GM12878 (cell line): ENCODE data around the gene SH2D3A. TPM values are rescaled to one million over a fixed set of nuclear protein-coding genes. Genes with fewer than 3 reads are reported as not detected.
"Not testable (repeated sequence)": the region's sequence is repeated elsewhere in the genome, so short reads cannot be mapped to it uniquely, and the experiment has no call there.

Source experiments
- ATAC-seq: fragments of 200-7000 bp; cut with Tn5 transposase; 3 replicates; pipeline ENCODE4 v1.9.1; 2020; ENCODE audit warnings: mild to moderate bottlenecking, moderate library complexity
- BruUV-seq: library from RNA; stranded (reverse); fragments of 400-500 nt; replicated peaks from 2 replicates; lab custom pipeline; 2021; lab: Mats Ljungman, UMichigan
- CTCF ChIA-PET: fragments of 300-600 bp; sonication (Branson Sonifier 250); formaldehyde crosslinking; extraction: SDS; loops from one replicate; lab custom pipeline; 2021; ENCODE audit warnings: inconsistent platforms; lab: Yijun Ruan, JAX
- POLR2A ChIA-PET: fragments of 350-600 bp; formaldehyde crosslinking; extraction: SDS; loops from one replicate; lab custom pipeline; 2021; ENCODE audit warnings: inconsistent platforms; lab: Charles Lee
- RAD21 ChIA-PET: fragments of 300-600 bp; sonication (Branson Sonifier 250); formaldehyde crosslinking; loops from one replicate; lab custom pipeline; 2023; ENCODE audit warnings: antibody characterized with exemption; ENCODE audit not compliant: unreplicated experiment; lab: Charles Lee
- SMC1A ChIA-PET: fragments of 300-600 bp; sonication (Branson Sonifier 250); formaldehyde crosslinking; loops from one replicate; lab custom pipeline; 2023; ENCODE audit not compliant: unreplicated experiment, uncharacterized antibody; lab: Charles Lee
- DNase-seq: peaks from one replicate; pipeline ENCODE4 v3.0.0-alpha.2; 2011; ENCODE audit warnings: low read depth, low spot score
- FAIRE-seq: peaks from 3 replicates; lab custom pipeline; 2011; peaks lifted over from hg19 to GRCh38; lab: Jason Lieb, UNC
- H2AFZ ChIP-seq: 2 replicates; pipeline ENCODE4 v1.6.0; 2011; ENCODE audit warnings: low read depth, low read length, control low read depth; ENCODE audit not compliant: control insufficient read depth
- H3K27ac ChIP-seq: 2 replicates; pipeline ENCODE4 v1.5.1; 2011; ENCODE audit warnings: control low read depth; ENCODE audit not compliant: control insufficient read depth, insufficient read depth
- H3K27me3 ChIP-seq, 2 experiments: replicated peaks in 1 of 2; 2 replicates each; pipeline versions ENCODE4 v1.6.0 to v1.6.1; 2011; ENCODE audit warnings: low read length in 1 of 2; ENCODE audit not compliant: control insufficient read depth in 2 of 2, insufficient read depth in 2 of 2
- H3K36me3 ChIP-seq, 2 experiments: 2 replicates each; pipeline ENCODE4 v1.5.1; 2011; ENCODE audit warnings: low read length in 1 of 2; ENCODE audit not compliant: control insufficient read depth in 2 of 2, insufficient read depth in 2 of 2
- H3K4me1 ChIP-seq: 2 replicates; pipeline ENCODE4 v1.6.1; 2011; ENCODE audit warnings: mild to moderate bottlenecking, low read length, moderate library complexity, mixed read lengths; ENCODE audit not compliant: control insufficient read depth, insufficient read depth
- H3K4me2 ChIP-seq: 2 replicates; pipeline ENCODE4 v1.6.0; 2011; ENCODE audit warnings: control low read depth; ENCODE audit not compliant: control insufficient read depth, insufficient read depth
- H3K4me3 ChIP-seq: fragments of 200-600 bp; sonication (generic); 2 replicates; pipeline ENCODE4 v1.5.1; 2016
- H3K79me2 ChIP-seq: 2 replicates; pipeline ENCODE4 v1.6.0; 2011; ENCODE audit warnings: low read length; ENCODE audit not compliant: control insufficient read depth, insufficient read depth
- H3K9ac ChIP-seq: 2 replicates; pipeline ENCODE4 v1.8.0; 2011; ENCODE audit warnings: low read length, control low read depth, mixed read lengths; ENCODE audit not compliant: control insufficient read depth, insufficient read depth
- H3K9me3 ChIP-seq: replicated peaks from 3 replicates; pipeline ENCODE4 v1.5.1; 2011; ENCODE audit warnings: mild to moderate bottlenecking, low read length; ENCODE audit not compliant: control insufficient read depth, insufficient read depth
- H4K20me1 ChIP-seq: 2 replicates; pipeline ENCODE4 v1.6.0; 2011; ENCODE audit not compliant: control insufficient read depth, insufficient read depth
- BRCA1 ChIP-seq: IDR thresholded peaks from 2 replicates; pipeline ENCODE4 v1.6.1; 2011; ENCODE audit warnings: low read depth, low read length, improper control_type of control experiment
- DPF2 ChIP-seq: fragments of 450-650 bp; IDR thresholded peaks from 2 replicates; pipeline ENCODE4 v1.6.1; 2017; ENCODE audit warnings: mild to moderate bottlenecking
- KDM1A ChIP-seq: fragments of 200-600 bp; sonication (generic); IDR thresholded peaks from 2 replicates; pipeline ENCODE4 v1.6.1; 2016; ENCODE audit warnings: borderline replicate concordance
- NFYA ChIP-seq: IDR thresholded peaks from 2 replicates; pipeline ENCODE4 v1.6.1; 2011; ENCODE audit warnings: low read depth, mild to moderate bottlenecking, low read length, improper control_type of control experiment, borderline replicate concordance
- POU2F2 ChIP-seq: IDR thresholded peaks from 3 replicates; pipeline ENCODE4 v1.6.1; 2011; ENCODE audit warnings: low read depth, mild to moderate bottlenecking, low read length, borderline replicate concordance
- SIX5 ChIP-seq: IDR thresholded peaks from 2 replicates; pipeline ENCODE4 v1.6.1; 2011; ENCODE audit warnings: mild to moderate bottlenecking, low read depth, low read length, moderate library complexity; ENCODE audit not compliant: severe bottlenecking
- WRNIP1 ChIP-seq: IDR thresholded peaks from 2 replicates; pipeline ENCODE4 v1.6.1; 2011; ENCODE audit warnings: low read depth, low read length, improper control_type of control experiment, borderline replicate concordance
- WGBS: methylation state at CpG from one replicate; pipeline ENCODE4 v1.1.6; 2016; ENCODE audit warnings: low lambda C conversion rate; ENCODE audit not compliant: insufficient replicate concordance, insufficient coverage; ENCODE audit errors: missing lambda C conversion rate; 5-methylcytosine and 5-hydroxymethylcytosine counted together
- in situ Hi-C: fragments of 300-500 bp; cut with MboI; formaldehyde crosslinking; loops from 9 replicates; pipeline ENCODE4 v1.14.3; 2018; ENCODE audit warnings: mixed read lengths
- intact Hi-C: fragments of 100-400 bp; cut with micrococcal nuclease; formaldehyde crosslinking; loops from one replicate; pipeline ENCODE4 v1.14.2; 2022; ENCODE audit not compliant: unreplicated experiment
- polyA plus RNA-seq, 11 experiments: library from polyadenylated mRNA; depleted of rRNA in 4 of 11; unstranded in 6 of 11; stranded (reverse) in 5 of 11; fragments of >200 nt; fragmentation: Nextera tagmentation in 4 of 11; fragmentation: Illumina TruSeq in 1 of 11; extraction: Ambion mirVana in 4 of 11; extraction: Trizol in 1 of 11; gene quantifications; 1 replicate in 1 of 11; 2 replicates in 10 of 11; pipeline versions ENCODE4 v1.2.1 to v1.2.3, GENCODE V29; 2011 to 2016; ENCODE audit warnings: inconsistent platforms in 2 of 11, missing spikeins in 2 of 11, low read depth in 1 of 11
- total RNA-seq, 4 experiments: library from RNA; depleted of rRNA in 3 of 4; stranded (reverse); fragments of >200 nt in 3 of 4; fragmentation: Illumina TruSeq in 1 of 4; extraction: Trizol in 1 of 4; gene quantifications; 2 replicates each; pipeline versions ENCODE4 v1.2.1 to v1.2.3, GENCODE V29; 2013 to 2021
- TF ChIP-seq, protein P1 (sequence below): fragments of 450-650 bp; formaldehyde crosslinking; IDR thresholded peaks from 2 replicates; pipeline ENCODE4 v1.5.0; 2022; ENCODE audit warnings: mild to moderate bottlenecking, missing genetic modification characterization

The SH2D3A gene
- total and polyA plus RNA-seq, 10 of the 15 experiments (the other 5 are each of a cell fraction or from before 2014, with no cell fraction given) = 0.77 to 24.4 (median 9.5) TPM

DNA sequence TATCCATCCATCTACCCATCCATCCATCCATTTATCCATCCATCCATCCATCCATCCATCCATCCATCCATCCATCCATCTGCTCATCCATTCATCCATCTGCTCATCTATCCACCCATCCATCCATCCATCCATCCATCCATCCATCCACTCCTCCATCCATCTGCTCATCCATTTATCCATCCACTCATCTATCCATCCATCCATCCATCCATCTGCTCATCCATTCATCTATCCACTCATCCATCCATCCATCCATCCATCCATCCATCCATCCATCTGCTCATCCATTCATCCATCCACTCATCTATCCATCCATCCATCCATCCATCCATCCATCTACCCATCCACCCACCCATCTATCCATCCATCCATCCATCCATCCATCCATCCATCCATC lies 8.8 kb upstream of the SH2D3A start:
- H3K4me2 ChIP-seq, intact Hi-C loops, H4K20me1 ChIP-seq, H3K9ac ChIP-seq, H2AFZ ChIP-seq, BruUV-seq, ATAC-seq, CTCF ChIA-PET, DNase-seq, H3K9me3 ChIP-seq, RAD21 ChIA-PET, H3K36me3 ChIP-seq, in situ Hi-C loops, H3K4me3 ChIP-seq, H3K27ac ChIP-seq, H3K27me3 ChIP-seq, FAIRE-seq: not testable (repeated sequence)
- POLR2A ChIA-PET = interaction anchor here (1.6 kb wide), 1 partner anchor 259 kb away, joined by 4 read pairs; no protein-coding TSS in a partner anchor
- Histone ChIP-seq H3K4me1 (peaks cover 21% of the 10 kb centered on the region), H3K79me2 (peaks cover 69% of the 10 kb centered on the region)
- SMC1A ChIA-PET = interaction anchor here (4.4 to 5.0 kb wide), 2 partner anchors 24 to 27 kb away, joined by 28 to 36 read pairs; no protein-coding TSS in a partner anchor

DNA sequence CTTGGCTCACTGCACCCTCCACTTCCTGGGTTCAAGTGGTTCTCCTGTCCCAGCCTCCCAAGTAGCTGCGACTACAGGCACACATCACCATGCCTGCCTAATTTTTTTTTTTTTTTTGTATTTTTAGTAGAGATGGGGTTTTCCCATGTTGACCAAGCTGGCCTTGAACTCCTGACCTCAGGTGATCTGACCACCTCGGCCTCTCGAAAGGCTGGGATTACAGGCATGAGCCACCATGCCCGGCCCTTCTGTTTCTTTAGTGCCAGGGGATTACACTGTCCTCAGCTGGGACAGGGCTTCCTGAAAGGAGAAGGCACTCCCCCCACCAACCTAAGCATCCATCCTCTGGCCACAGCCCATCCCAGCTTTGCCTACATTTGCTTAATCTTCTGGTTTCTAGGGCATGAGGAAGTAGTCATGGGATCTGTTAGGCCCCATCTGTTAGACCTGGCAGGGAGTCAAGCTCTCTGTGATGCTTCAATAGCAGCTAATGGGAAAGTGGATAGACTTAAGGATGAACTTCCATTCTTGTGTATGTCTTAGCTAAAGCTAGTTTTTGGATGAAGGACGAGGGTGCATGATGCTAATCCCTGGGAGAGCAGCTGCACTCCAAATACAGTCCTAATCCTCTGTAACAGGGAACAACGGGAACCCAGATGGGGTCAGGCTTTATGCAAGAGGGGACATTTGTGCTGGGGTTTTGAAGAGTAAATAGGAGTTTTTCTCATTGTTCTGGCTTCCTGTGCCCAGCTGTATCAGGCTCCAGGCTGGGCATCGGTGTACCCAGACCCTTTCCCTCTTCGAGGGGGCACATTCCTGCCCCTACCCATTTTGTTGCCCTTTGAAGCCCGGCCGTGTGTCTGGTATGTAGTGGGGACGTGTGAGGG lies 7.8 kb upstream of the SH2D3A start:
- Histone ChIP-seq H3K4me1 (peaks cover 21% of the 10 kb centered on the region), H3K9ac (no peak overlapping the region; the same call in 1 of the 2 replicates), H3K27me3 (no peaks in the 10 kb centered on the region), H3K9me3 (no peaks in the 10 kb centered on the region; the same call in 2 of the 3 replicates), H3K4me3 (peak overlapping the region; percentile 96), H3K79me2 (peaks cover 62% of the 10 kb centered on the region), H3K4me2 (peak overlapping the region; percentile 80), H2AFZ (no peak overlapping the region), H3K27ac (peak overlapping the region; percentile 13; the same call in 1 of the 2 replicates), H3K36me3 (no peaks in the 10 kb centered on the region), H4K20me1 (no peaks in the 10 kb centered on the region)
- 62% methylated on average over 11 of the region's 11 CpGs for WGBS
- in situ Hi-C loops = no loop called here
- ATAC-seq (no peak), DNase-seq (no peak), FAIRE-seq (no peak)
- ChIA-PET RAD21 (interaction anchor here (0.7 to 8.3 kb wide), 5 partner anchors 27 to 403 kb away, joined by 3 to 98 read pairs (median 4); partner anchors contain the start of gene GPR108), SMC1A (interaction anchor here (1.0 to 5.0 kb wide), 8 partner anchors 9 to 144 kb away, joined by 3 to 36 read pairs (median 3); partner anchors contain the start of gene GPR108), POLR2A (interaction anchor here (0.6 to 4.3 kb wide), 5 partner anchors 9 to 258 kb away, joined by 3 to 72 read pairs (median 7); no protein-coding TSS in a partner anchor), CTCF (interaction anchor here (1.2 to 3.1 kb wide), 3 partner anchors 16 to 88 kb away, joined by 3 to 13 read pairs (median 4); no protein-coding TSS in a partner anchor)
- BruUV-seq = no TSS peak
- intact Hi-C loops = no loop called here
- TF ChIP-seq DPF2 (no peak), NFYA (no peak), SIX5 (no peak), POU2F2 (no peak), BRCA1 (no peak), KDM1A (0 out of 2 replicates have a peak, but pooled peaks have one; percentile 33), WRNIP1 (no peak)
- TF ChIP-seq, protein P1, sequence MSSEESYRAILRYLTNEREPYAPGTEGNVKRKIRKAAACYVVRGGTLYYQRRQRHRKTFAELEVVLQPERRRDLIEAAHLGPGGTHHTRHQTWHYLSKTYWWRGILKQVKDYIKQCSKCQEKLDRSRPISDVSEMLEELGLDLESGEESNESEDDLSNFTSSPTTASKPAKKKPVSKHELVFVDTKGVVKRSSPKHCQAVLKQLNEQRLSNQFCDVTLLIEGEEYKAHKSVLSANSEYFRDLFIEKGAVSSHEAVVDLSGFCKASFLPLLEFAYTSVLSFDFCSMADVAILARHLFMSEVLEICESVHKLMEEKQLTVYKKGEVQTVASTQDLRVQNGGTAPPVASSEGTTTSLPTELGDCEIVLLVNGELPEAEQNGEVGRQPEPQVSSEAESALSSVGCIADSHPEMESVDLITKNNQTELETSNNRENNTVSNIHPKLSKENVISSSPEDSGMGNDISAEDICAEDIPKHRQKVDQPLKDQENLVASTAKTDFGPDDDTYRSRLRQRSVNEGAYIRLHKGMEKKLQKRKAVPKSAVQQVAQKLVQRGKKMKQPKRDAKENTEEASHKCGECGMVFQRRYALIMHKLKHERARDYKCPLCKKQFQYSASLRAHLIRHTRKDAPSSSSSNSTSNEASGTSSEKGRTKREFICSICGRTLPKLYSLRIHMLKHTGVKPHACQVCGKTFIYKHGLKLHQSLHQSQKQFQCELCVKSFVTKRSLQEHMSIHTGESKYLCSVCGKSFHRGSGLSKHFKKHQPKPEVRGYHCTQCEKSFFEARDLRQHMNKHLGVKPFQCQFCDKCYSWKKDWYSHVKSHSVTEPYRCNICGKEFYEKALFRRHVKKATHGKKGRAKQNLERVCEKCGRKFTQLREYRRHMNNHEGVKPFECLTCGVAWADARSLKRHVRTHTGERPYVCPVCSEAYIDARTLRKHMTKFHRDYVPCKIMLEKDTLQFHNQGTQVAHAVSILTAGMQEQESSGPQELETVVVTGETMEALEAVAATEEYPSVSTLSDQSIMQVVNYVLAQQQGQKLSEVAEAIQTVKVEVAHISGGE (CRISPR knock-in tag) = no peak
